Measurements from ENCODE around the gene KPNB1. TPM values are rescaled to one million over a fixed set of nuclear protein-coding genes. Genes with fewer than 3 reads are reported as not detected.

KPNB1 gene
- 100 to 1,000 TPM; 229 to 259 (median 254) TPM for polyA plus RNA-seq (ENCODE audit: insufficient read length in 3 of 3)
- long read RNA-seq, donor 1, full-length matches to known transcripts: 40 of 46 reads
- long read RNA-seq, donor 1, partial matches to known transcripts: 6 of 46 reads
- long read RNA-seq, donor 1, other reads (novel, unspliced or antisense): 0 of 46 reads
- long read RNA-seq, donor 2, full-length matches to known transcripts: 61 of 117 reads
- long read RNA-seq, donor 2, partial matches to known transcripts: 56 of 117 reads
- long read RNA-seq, donor 2, other reads (novel, unspliced or antisense): 0 of 117 reads
- long read RNA-seq, donor 3, full-length matches to known transcripts: 53 of 88 reads
- long read RNA-seq, donor 3, partial matches to known transcripts: 35 of 88 reads
- long read RNA-seq, donor 3, other reads (novel, unspliced or antisense): 0 of 88 reads
- long read RNA-seq, donor 4, full-length matches to known transcripts: 36 of 66 reads
- long read RNA-seq, donor 4, partial matches to known transcripts: 30 of 66 reads
- long read RNA-seq, donor 4, other reads (novel, unspliced or antisense): 0 of 66 reads
- long read RNA-seq, donor 5, full-length matches to known transcripts: 21 of 21 reads
- long read RNA-seq, donor 5, partial matches to known transcripts: 0 of 21 reads
- long read RNA-seq, donor 5, other reads (novel, unspliced or antisense): 0 of 21 reads
- long read RNA-seq, donor 6, full-length matches to known transcripts: 58 of 126 reads
- long read RNA-seq, donor 6, partial matches to known transcripts: 68 of 126 reads
- long read RNA-seq, donor 6, other reads (novel, unspliced or antisense): 0 of 126 reads
- long read RNA-seq, donor 7, full-length matches to known transcripts: 49 of 120 reads
- long read RNA-seq, donor 7, partial matches to known transcripts: 71 of 120 reads
- long read RNA-seq, donor 7, other reads (novel, unspliced or antisense): 0 of 120 reads
- long read RNA-seq, donor 8, full-length matches to known transcripts: 32 of 32 reads
- long read RNA-seq, donor 8, partial matches to known transcripts: 0 of 32 reads
- long read RNA-seq, donor 8, other reads (novel, unspliced or antisense): 0 of 32 reads
- long read RNA-seq, donor 9, full-length matches to known transcripts: 50 of 107 reads
- long read RNA-seq, donor 9, partial matches to known transcripts: 57 of 107 reads
- long read RNA-seq, donor 9, other reads (novel, unspliced or antisense): 0 of 107 reads
- long read RNA-seq, donor 10, full-length matches to known transcripts: 51 of 139 reads
- long read RNA-seq, donor 10, partial matches to known transcripts: 88 of 139 reads
- long read RNA-seq, donor 10, other reads (novel, unspliced or antisense): 0 of 139 reads
- long read RNA-seq, donor 11, full-length matches to known transcripts: 38 of 92 reads
- long read RNA-seq, donor 11, partial matches to known transcripts: 54 of 92 reads
- long read RNA-seq, donor 11, other reads (novel, unspliced or antisense): 0 of 92 reads
- long read RNA-seq, donor 12, full-length matches to known transcripts: 81 of 183 reads
- long read RNA-seq, donor 12, partial matches to known transcripts: 102 of 183 reads
- long read RNA-seq, donor 12, other reads (novel, unspliced or antisense): 0 of 183 reads
- long read RNA-seq, donor 13, full-length matches to known transcripts: 30 of 80 reads
- long read RNA-seq, donor 13, partial matches to known transcripts: 50 of 80 reads
- long read RNA-seq, donor 13, other reads (novel, unspliced or antisense): 0 of 80 reads
- long read RNA-seq, donor 14: 0 reads
- long read RNA-seq, donor 15: 0 reads
- long read RNA-seq, donor 16, full-length matches to known transcripts: 56 of 99 reads
- long read RNA-seq, donor 16, partial matches to known transcripts: 43 of 99 reads
- long read RNA-seq, donor 16, other reads (novel, unspliced or antisense): 0 of 99 reads

DNA sequence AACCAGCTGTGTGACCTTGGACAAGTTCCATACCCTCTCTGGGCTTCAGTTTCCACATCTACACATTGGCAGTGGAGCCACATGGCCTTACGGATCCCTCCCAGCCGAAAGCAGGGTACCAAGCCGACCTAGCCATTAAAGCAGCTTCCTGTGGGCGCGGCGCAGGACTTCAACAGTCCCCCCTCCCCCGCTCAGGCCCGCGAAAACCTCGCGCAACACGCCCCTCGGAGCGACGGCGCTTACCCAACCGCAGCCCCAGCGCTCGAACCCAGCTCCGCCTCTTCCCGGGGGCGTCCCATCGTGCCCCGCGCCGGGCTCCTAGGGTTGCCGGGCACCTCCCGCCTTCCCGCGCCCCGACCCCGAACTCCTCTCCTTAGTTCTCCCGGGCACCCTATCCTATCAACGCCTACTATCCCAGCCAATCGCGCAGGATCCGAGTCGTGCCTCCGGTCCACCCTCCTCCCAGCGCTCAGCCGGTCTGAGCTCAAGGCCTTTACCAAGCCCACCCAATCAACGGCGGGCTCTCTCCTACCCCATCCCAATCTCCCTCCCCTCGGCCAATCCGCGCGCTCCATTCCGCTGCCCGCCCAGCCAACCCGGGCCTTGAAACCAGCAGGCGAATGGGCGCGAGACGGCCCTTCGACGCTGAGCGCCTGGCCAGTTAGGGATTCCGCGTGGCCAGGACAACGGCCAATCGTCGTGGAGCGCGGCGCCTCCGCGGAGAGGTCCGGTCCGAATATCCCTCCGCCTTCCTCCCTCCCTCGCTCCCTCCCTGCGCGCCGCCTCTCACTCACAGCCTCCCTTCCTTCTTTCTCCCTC lies at the start of gene KPNB1:
Gene KPNB1 (plus strand): TSS at position 767 of the 819 bp plus-strand sequence. CDS start 326 bp downstream, outside the sequence.
- peak; percentile 100 for DNase-seq

DNA sequence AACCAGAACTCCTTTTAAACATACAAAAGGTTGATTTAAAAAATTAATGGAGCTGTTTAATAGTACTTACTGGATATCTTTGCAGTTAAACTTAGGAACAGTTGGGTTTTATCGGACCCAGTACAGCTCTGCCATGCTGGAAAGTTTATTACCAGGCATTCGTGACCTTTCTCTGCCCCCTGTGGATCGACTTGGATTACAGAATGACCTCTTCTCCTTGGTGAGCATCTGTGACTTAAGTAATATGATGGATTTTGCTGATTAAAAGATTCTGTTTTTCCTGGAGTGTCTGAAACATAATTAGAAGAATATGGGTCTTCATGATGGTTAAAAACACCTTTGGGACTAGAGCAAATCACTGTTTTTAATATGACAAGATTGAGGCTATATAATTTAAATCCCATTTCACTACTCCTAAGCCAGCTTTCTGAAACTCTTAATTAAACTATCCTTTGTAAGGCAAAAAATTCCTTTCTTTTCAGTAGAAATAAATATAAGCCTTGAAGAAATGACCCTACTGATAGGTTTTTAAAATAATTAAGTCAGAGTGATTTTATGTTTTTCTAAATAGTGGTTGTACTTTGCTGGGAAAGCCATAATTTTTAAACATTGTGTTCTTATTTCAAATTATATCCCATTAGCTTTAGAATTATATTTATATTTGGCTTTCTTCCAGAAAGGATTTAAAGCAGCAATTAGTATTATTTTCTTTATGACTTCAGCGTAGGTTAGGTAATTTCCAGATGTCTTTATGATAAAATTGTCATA lies 45.7 kb upstream of the KPNB1 start:
- DNase-seq: no peak

DNA sequence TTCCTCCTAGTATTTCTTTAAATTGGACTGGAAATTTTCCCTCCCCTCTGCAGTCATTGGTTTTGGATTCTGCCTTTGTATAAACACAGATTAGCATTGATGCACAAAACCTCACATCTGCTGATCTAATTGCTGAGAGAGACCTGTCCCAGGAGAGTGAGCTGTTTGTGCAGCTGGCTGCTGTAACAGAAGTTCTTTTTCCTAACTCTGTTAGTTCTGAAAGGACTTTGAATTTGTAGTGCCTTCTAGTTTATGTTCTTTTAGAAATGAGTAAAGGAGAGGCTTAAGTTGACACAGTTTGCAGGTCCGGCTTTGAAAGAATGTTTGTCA lies 45.2 kb upstream of the KPNB1 start:
- peak; percentile 10 for DNase-seq

DNA sequence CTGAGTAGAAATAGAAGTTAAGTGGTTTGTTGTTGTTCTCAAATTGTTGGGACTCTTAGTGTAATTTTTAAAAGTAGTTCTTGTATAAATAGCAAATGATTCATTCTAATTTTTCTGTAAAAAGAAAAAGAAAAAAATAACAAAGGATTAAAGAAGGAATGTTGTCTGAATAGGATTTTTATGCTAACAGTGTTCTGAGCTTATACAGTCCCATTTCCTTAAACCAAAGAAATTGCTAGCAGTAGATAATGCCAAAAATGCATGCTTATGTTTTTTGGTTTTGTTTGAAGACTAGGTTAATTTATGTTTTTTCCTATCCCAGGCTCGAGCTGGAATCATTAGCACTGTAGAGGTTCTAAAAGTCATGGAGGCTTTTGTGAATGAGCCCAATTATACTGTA lies 44.7 kb upstream of the KPNB1 start:
- DNase-seq: no peak

DNA sequence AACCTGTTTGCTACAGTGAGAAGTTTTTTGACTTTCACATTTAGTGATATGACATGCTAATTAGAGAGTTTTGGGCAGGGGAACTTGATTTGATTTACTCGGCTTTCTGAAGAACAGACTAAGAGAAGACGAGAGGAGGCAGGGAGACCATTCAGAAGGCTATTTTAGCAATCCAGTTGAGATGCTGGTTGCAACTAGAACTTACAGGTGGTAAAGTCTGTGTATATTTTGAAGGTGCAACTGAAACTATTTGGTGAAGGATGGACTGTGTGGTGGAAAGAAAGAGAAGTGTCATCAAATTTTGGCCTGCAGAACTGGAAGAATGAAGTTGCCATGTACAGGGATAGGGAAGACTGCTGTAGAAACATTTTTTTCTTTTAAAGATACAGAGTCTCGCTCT lies 42.2 kb upstream of the KPNB1 start:
- DNase-seq: no peak

DNA sequence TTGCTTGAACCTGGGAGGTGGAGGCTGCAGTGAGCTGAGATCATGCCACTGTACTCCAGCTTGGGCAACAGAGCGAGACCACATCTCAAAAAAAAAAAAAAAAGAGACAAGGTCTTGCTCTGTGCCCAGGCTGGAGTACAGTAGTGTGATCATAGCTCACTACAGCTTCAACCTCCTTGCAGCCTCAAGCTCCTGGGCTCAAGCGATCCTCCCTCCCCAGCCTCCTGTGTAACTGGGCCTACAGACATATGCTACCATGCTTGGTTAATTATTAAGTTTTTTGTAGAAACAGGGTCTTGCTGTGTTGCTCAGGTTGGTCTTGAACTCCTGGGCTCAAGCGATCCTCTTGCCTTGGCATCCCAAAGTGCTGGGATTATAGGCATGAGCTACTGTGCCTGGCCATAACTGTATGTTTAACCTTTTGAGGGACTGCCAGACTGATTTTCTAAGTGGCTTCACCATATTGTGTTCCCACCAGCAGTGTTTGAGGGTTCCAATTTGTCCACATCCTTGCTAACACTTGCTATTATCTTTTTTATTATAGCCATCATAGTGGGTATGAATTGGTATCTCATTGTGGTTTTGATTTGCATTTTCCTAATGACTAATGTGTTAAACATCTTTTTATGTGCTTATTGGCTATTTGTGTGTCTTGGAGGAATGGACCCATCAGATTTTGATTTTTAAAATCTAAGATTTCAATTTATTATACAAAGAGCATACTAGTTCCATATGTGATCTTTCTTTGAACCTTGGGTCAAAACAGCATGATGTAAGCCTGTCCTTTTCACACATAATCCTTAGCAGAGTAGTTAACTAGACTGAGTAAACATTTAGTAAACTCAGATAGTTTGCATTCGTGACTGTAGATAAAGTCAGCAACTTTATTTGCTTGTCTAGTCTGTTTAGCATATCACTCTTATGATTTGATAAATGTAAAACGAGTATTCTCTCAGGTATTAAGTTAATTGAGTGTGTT lies 38.1 kb upstream of the KPNB1 start:
- DNase-seq: no peak

DNA sequence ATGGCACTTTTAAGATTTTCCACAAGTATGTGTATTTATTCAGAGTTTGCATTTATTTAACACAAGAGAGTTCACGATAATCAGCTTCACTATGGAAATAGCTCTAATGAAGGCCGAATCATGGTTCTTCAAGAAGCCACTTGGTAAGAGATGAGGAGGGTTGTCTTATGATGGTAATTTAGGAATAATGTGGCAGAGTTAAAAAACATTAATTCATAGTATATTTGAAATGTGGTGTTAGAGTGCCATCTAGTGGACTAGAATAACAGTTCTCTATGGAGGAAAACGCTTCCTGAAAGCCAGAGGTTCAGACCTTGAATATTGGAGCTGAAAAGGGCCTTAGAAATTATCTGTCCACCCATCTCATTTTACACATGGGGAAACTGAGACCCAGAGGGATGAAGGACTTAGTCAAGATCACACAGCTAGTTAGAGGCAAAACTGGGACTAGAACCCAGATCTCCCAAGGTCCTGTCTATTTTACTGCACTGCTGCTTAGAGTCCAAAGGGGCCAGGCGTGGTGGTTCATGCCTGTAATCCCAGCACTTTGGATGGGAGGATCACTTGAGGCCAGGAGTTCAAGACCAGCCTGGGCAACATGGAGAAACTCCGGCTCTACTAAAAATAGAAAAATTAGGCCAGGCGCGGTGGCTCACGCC lies 33.8 kb upstream of the KPNB1 start:
- peak; percentile 43 for DNase-seq

DNA sequence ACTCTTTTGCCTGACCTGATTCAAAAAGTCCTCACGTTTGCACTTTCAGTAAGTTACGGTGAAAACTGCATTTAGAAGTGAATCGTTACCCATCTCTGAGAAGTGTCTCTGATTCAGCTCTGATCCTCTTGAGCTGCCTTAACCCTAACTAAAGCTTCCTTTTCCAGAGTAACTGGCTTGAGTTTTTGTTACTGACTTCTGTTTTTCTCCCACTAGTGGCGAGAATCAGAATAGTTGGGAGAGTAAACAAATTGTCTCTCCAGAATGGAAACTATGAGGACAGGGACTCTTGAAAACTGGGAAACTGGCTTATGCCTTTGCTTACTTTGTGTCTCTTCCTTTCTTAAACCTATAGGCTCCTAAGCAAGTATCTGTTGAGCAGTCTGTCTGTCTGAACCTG lies 31.3 kb upstream of the KPNB1 start:
- no peak for DNase-seq

DNA sequence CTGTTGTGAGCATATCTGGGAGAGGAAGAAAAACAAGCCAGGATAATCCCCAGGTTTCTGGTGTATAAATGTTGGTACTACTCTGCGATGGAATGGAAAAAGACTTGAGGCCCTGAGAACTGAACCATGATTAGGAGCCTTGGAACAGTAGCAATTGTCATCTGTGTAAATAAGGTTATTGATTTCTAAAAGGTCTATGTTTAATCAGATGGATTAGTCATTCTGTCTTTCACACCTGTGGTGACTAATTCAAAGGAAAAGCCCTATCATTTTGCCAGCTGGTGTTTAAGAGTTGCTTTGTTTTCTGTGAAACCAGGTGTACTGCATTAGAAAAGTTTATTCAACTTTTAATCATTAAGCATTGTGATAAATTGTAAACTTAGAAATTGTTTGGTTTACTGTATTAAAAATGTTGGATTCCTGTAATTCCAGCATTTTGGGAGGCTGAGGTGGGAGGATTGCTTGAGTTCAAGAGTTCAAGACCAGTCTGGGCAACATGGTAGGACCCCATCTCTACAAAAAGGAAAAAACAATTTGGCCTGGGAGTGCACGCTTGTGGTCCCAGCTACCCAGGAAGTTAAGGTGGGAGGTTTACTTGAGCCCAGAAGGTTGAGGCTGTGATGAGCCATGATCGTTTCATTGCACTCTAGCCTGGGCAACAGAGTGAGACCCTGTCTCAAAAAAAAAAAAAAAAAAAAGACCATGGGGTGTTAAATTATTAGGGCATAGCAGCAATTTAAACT lies 29.0 kb upstream of the KPNB1 start:
- DNase-seq: no peak

DNA sequence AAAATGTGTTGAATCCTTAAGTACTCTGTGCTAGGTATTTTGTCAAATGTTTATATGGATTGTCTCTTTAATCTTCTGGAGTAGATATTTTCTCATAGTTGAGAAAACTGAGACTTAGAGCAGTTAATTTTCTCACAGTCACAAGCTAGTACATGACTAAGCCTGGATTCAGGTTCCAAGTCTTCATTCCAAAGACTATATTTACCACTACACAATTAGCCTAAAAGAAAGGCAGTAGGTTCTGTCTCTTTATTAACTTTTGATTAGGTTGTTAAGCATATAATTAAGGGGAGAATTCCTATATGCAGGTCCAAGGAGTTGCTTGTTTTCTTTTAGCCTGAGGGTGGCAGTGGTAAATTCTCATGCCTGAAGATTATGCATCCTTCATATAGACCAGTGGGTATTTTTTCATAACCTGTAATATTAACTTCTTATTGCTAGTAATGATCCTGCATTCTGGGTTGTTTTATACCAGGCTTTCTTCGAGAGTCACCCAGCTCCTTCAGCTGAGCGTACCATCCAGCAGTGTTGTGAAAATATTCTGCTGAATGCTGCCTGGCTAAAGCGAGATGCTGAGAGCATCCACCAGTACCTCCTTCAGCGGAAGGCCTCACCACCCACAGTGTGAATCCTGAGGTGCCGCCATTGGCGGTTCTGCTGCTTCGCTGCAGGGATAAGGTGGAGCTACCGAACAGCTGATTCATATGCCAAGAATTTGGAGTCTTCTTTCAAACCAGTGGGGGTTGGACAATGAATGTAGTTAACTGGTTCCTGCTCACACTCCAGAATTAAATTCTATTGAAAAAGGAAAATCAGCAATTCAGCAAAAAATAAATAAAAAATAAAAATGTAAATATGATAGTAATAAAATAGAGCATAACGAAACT lies 28.2 kb upstream of the KPNB1 start:
- DNase-seq: no peak

DNA sequence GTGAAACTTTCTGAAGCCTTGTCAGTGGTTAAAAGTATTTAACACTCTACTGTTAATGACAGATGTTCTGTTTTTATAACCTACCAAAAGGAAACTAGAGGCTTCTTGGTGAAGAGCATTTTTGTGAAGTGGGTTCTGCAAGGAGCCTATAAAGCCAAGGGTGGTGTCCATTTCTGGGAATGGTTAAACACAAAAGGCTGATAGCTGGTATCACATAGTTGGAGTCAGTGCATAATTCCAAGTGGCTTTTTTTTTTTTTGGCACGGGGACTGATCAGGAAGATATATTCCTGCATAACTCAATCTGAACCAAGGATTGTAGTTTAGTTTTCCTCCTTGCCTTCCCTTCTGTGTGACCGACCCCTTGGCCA lies 27.6 kb upstream of the KPNB1 start:
- DNase-seq: no peak

DNA sequence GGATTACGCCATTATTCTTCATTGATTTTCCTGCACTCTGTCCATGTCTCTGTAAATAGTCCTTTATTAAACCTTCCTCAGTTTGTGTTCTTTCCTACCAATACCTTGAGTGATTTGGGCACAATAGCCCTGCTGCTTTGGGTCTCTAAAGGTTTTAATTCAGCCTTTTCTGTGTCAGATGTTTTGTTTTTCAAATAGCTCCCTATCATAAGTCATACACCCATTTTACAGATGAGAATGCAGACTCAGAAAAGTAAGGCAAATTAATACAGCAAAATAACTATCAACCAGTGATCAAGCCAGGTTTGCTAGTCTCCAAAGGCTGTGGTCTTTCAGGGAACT lies 25.0 kb upstream of the KPNB1 start:
- no peak for DNase-seq

DNA sequence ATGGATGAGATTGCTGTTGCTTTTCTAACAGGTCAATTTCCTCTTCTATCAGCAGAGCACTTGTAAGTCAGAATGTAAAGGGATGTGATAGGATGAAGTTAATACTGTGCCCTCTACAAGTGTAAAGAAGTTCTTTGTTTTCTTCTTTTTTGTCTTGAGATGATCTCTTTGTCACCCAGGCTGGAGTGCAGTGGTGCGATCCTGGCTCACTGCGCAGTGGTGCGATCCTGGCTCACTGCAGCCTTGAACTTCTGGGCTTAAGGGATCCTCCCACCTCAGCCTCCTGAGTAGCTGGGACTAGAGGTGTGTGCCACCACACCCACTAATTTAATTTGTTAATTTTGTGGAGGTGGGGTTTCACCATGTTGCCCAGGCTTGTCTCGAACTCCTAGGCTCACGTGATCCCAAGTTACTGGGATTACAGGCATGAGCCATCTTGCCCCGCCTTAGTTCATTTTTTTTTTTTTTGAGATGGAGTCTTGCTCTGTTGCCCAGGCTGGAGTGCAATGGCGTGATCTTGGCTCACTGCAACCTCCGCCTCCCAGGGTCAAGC lies 21.6 kb upstream of the KPNB1 start:
- no peak for DNase-seq

DNA sequence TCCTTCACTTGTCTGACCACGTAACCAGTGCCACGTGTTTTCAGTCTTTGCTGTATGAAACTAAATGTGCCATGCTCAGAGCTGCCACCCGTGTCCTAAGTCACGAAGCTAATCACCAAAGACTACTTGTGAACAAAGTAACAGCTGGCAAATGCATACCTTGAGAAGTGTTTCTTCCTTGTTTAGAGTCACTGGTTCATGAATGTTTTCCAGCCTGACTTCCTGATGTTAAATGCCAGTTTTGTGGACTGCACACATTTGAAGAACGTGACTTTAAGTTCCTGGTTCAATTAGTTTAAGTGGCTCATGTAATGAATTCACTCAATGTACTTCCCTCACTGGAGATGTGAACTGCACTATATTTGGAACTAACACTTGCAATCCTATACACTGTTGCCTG lies 19.9 kb upstream of the KPNB1 start:
- DNase-seq: no peak

DNA sequence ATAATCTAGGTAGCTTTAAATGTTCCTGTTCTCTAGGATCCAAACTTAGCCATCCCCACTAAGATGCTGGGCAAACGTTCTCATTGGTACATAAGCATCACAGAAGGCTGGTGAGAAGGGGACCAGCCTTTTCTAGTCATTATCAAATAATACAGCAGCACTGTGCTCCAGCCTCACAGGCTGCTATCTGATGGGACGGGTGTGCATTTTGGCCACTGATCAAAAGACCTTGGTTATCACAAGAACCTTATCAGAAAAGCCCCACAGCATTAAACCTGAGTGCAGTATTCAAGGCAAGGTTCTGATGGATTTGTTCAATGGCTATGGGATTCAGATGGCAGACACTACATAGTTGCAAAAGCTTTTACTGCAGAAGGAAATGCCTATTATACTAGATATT lies 19.1 kb upstream of the KPNB1 start:
- no peak for DNase-seq
